ENCODE results near the gene METTL15.
"Not testable (repeated sequence)": the region's sequence is repeated elsewhere in the genome, so short reads cannot be mapped to it uniquely, and the experiment has no call there.

Gene METTL15

GRCh38 chr11:28107750-28108618 is at the start of gene METTL15, which contains the start of gene KIF18A:
METTL15 (plus strand) TSS chr11:28108388; CDS start chr11:28113335, 4,947 bp downstream.
KIF18A (minus strand) TSS chr11:28108156; CDS start chr11:28097947, 10,209 bp downstream.
- peak; percentile 91 for DNase-seq (ENCODE audit: low read depth)

- DNase-seq (ENCODE audit: low read depth): no peak
Observed at GRCh38 chr11:28071305-28071704, 36.9 kb upstream of the METTL15 start.

- no peak for DNase-seq (ENCODE audit: low read depth)
Observed at GRCh38 chr11:28072321-28072720, 35.9 kb upstream of the METTL15 start.

GRCh38 chr11:28077521-28077920 is 30.7 kb upstream of the METTL15 start:
- no peak for DNase-seq (ENCODE audit: low read depth)

- no peak for DNase-seq (ENCODE audit: low read depth)
Observed at GRCh38 chr11:28083118-28083517, 25.1 kb upstream of the METTL15 start.

- no peak for DNase-seq (ENCODE audit: low read depth)
Observed at GRCh38 chr11:28086569-28086968, 21.6 kb upstream of the METTL15 start.

- not testable (repeated sequence) for DNase-seq (ENCODE audit: low read depth)
Observed at GRCh38 chr11:28087192-28087591, 21.0 kb upstream of the METTL15 start.

GRCh38 chr11:28087693-28088092 is 20.5 kb upstream of the METTL15 start:
- DNase-seq (ENCODE audit: low read depth): not testable (repeated sequence)

- DNase-seq (ENCODE audit: low read depth): no peak
Observed at GRCh38 chr11:28089378-28089777, 18.8 kb upstream of the METTL15 start.

GRCh38 chr11:28090052-28090749 is 18.0 kb upstream of the METTL15 start:
- no peak for DNase-seq (ENCODE audit: low read depth)

- no peak for DNase-seq (ENCODE audit: low read depth)
Observed at GRCh38 chr11:28092786-28093185, 15.4 kb upstream of the METTL15 start.

- no peak for DNase-seq (ENCODE audit: low read depth)
Observed at GRCh38 chr11:28098257-28098656, 9.9 kb upstream of the METTL15 start.

GRCh38 chr11:28099715-28100114 is 8.5 kb upstream of the METTL15 start:
- DNase-seq (ENCODE audit: low read depth): no peak

- no peak for DNase-seq (ENCODE audit: low read depth)
Observed at GRCh38 chr11:28100665-28101064, 7.5 kb upstream of the METTL15 start.

- DNase-seq (ENCODE audit: low read depth): not testable (repeated sequence)
Observed at GRCh38 chr11:28102300-28102699, 5.9 kb upstream of the METTL15 start.

GRCh38 chr11:28104425-28104824 is 3.8 kb upstream of the METTL15 start:
- no peak for DNase-seq (ENCODE audit: low read depth)

- no peak for DNase-seq (ENCODE audit: low read depth)
Observed at GRCh38 chr11:28104984-28105383, 3.2 kb upstream of the METTL15 start.

GRCh38 chr11:28105869-28106268 is 2.3 kb upstream of the METTL15 start:
- no peak for DNase-seq (ENCODE audit: low read depth)

GRCh38 chr11:28106353-28107043 is 1.7 kb upstream of the METTL15 start:
- no peak for DNase-seq (ENCODE audit: low read depth)

GRCh38 chr11:28107191-28107749 is 918 bp upstream of the METTL15 start:
- no peak for DNase-seq (ENCODE audit: low read depth)

GRCh38 chr11:28108958-28109357 is 770 bp downstream of the METTL15 start:
- no peak for DNase-seq (ENCODE audit: low read depth)

Measured in stimulated activated CD4-positive, alpha-beta T cell treated with anti-CD3 and anti-CD28 coated beads, Interleukin-2, amount 100 ng/mL, for 4 hours (primary cell).